Vagina (tissue), 2 donors: ENCODE data around the gene MBOAT7. TPM values are rescaled to one million over a fixed set of nuclear protein-coding genes. Genes with fewer than 3 reads are reported as not detected.
"Not testable (repeated sequence)": the region's sequence is repeated elsewhere in the genome, so short reads cannot be mapped to it uniquely, and the experiment has no call there.

Source experiments
- DNase-seq, 2 donors: peaks; one replicate each; pipeline ENCODE4 v3.0.0-alpha.2; 2017; ENCODE audit errors: extremely low spot score in 2 of 2
- H3K27ac ChIP-seq: fragments of 200-600 bp; sonication (generic); one replicate; pipeline ENCODE4 v1.5.1; 2019
- H3K27me3 ChIP-seq: fragments of 200-600 bp; sonication (generic); one replicate; pipeline ENCODE4 v1.5.1; 2019
- H3K36me3 ChIP-seq, 2 donors: fragments of 200-600 bp; sonication (generic); one replicate each; pipeline ENCODE4 v1.5.1; 2017 to 2019
- H3K4me1 ChIP-seq: fragments of 200-600 bp; sonication (generic); one replicate; pipeline ENCODE4 v1.5.1; 2019
- H3K4me3 ChIP-seq, 2 donors: fragments of 200-600 bp; sonication (generic); 1 replicate in 1 of 2; 2 replicates in 1 of 2; pipeline ENCODE4 v1.5.1; 2016 to 2019
- H3K9me3 ChIP-seq: fragments of 200-600 bp; sonication (generic); one replicate; pipeline ENCODE4 v1.5.1; 2019
- CTCF ChIP-seq, 3 experiments: fragments of 450-650 bp in 2 of 3; fragments of 200-600 bp in 1 of 3; sonication (generic) in 1 of 3; IDR thresholded peaks; one replicate each; pipeline ENCODE4 v1.5.1; 2017 to 2019; ENCODE audit warnings: antibody characterized with exemption in 3 of 3, mild to moderate bottlenecking in 2 of 3, moderate library complexity in 2 of 3
- POLR2A ChIP-seq, 2 donors: fragments of 450-650 bp; IDR thresholded peaks; one replicate each; pipeline ENCODE4 v1.6.1; 2017; ENCODE audit warnings: antibody characterized with exemption in 2 of 2, mild to moderate bottlenecking in 2 of 2, moderate library complexity in 2 of 2
- POLR2AphosphoS5 ChIP-seq, 2 donors: sonication (generic); formaldehyde crosslinking; IDR thresholded peaks; one replicate each; pipeline ENCODE4 v1.9.0; 2017; ENCODE audit warnings: antibody characterized with exemption in 2 of 2, mild to moderate bottlenecking in 2 of 2, low read depth in 1 of 2; ENCODE audit not compliant: insufficient read depth in 1 of 2
- intact Hi-C: fragments of 100-400 bp; cut with DNase I; formaldehyde crosslinking; loops from one replicate; pipeline ENCODE4 v1.15.1; 2023
- total RNA-seq: library from RNA; depleted of rRNA; stranded (reverse); fragments of >200 nt; gene quantifications from one replicate; pipeline ENCODE4 v1.2.3, GENCODE V29; 2016

The MBOAT7 gene
- total RNA-seq, 1 donor from 2014 or later = 76.6 TPM

- H3K4me1 ChIP-seq = peaks cover 8% of the 10 kb centered on the region
- no peaks in the 10 kb centered on the region for H3K27me3 ChIP-seq
- H3K4me3 ChIP-seq = no peak overlapping the region
- DNase-seq = no peak
- no peak overlapping the region for H3K27ac ChIP-seq
- no peak for TF ChIP-seq CTCF (IDR thresholded peaks at IDR 0.05)
- no peak for TF ChIP-seq POLR2A (IDR thresholded peaks at IDR 0.05)
- no peak for TF ChIP-seq POLR2AphosphoS5 (IDR thresholded peaks at IDR 0.05; ENCODE audit: insufficient read depth in 1 of 2, low read depth in 1 of 2)
- H3K9me3 ChIP-seq = no peaks in the 10 kb centered on the region
- intact Hi-C loops = no loop called here
- no peaks in the 10 kb centered on the region for H3K36me3 ChIP-seq
These were observed 15.2 kb downstream of the MBOAT7 start for GRCh38 chr19:54173951-54174834.

GRCh38 chr19:54173359-54173699 lies 16.1 kb downstream of the MBOAT7 start:
- intact Hi-C loops = no loop called here
- Histone ChIP-seq H3K36me3 (no peaks in the 10 kb centered on the region), H3K27me3 (no peaks in the 10 kb centered on the region), H3K27ac (peak overlapping the region; percentile 40), H3K9me3 (no peaks in the 10 kb centered on the region), H3K4me1 (peaks cover 8% of the 10 kb centered on the region), H3K4me3 (peak overlapping the region in 1 of 2 donors; percentile 27)
- no peak for DNase-seq
- TF ChIP-seq CTCF (IDR thresholded peaks at IDR 0.05) (no peak), POLR2A (IDR thresholded peaks at IDR 0.05) (no peak), POLR2AphosphoS5 (IDR thresholded peaks at IDR 0.05; ENCODE audit: insufficient read depth in 1 of 2, low read depth in 1 of 2) (no peak)

DNA sequence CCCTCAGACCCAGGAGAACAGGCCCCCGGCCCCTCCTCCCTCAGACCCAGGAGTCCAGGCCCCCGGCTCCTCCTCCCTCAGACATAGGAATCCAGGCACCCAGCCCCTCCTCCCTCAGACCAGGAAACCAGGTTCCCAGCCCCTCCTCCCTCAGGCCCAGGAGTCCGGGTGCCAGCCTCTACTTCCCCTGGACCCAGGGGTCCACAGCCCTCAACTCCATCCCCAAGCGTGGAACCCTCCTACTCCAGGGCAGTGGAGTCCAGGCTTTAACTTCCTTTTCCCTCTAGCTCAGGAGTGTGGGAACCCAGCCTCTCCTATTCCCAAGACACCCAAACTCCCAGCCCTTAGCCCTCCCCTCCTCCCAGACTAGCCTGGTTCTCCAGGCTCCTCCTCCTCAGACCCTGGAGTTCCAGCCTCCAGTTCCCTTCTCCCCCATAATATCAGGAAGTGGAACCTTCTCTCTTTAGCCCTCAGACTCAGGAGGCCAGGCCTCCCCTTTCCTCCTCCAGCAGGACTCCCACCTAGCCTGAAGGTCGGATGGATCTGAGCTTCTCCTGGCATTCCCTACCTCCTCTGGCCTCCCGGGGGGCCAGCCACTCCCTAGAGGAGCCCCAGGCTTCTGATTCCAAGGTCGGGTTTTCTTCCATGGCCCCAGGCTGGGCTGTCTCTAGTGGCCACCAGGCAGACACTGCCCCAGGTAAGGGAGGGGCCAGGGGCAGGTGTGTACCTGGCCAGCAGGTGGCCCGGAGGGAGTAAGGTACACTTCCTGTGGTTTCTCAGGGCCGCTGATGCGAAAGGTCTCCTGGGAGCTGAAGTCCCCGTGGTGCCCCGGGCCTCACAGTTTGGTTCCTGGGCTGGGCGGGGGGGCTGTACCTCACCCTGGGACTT lies 16.7 kb downstream of the MBOAT7 start, which contains the start of gene TMC4:
TMC4 (minus strand) TSS at position 690 of the 888 bp plus-strand sequence; CDS start at position 647, 43 bp downstream.
- no peaks in the 10 kb centered on the region for H3K27me3 ChIP-seq
- TF ChIP-seq CTCF (IDR thresholded peaks at IDR 0.05) (no peak), POLR2A (IDR thresholded peaks at IDR 0.05) (no peak), POLR2AphosphoS5 (IDR thresholded peaks at IDR 0.05; ENCODE audit: insufficient read depth in 1 of 2, low read depth in 1 of 2) (no peak)
- intact Hi-C loops = no loop called here
- H3K27ac ChIP-seq = peak within 1 kb of the TSS; percentile 40
- H3K4me1 ChIP-seq = peaks cover 12% of the 10 kb centered on the region
- no peak for DNase-seq
- H3K36me3 ChIP-seq = no peaks in the 10 kb centered on the region
- H3K4me3 ChIP-seq = peak within 1 kb of the TSS in 1 of 2 donors; percentile 27
- no peaks in the 10 kb centered on the region for H3K9me3 ChIP-seq

DNA sequence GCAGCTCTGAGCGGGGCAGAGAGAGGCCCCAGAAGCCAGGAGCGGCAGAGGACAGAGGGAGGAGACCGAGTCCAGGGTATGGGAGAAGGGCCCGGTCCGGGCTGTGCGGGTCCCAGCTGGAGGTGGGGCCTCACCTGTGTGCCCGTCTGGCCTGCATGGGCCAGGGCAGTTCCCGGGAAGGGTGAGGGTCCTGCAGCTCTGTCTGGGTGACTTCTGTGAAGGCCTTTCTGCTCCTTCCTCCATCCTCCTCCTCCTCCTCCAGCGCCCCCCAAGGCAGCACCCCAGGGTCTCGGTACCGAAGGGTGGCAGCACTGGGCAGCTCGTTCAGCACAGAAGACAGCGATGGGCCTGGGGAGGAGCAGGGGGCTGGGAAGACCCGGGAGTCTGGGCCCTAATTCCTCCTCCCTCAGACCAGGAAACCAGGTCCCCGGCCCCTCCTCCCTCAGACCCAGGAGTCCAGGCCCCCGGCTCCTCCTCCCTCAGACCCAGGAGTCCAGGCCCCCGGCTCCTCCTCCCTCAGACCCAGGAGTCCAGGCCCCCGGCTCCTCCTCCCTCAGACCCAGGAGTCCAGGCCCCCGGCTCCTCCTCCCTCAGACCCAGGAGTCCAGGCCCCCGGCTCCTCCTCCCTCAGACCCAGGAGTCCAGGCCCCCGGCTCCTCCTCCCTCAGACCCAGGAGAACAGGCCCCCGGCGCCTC lies 17.5 kb downstream of the MBOAT7 start:
- H3K27ac ChIP-seq, DNase-seq, H3K36me3 ChIP-seq, intact Hi-C loops, H3K9me3 ChIP-seq, H3K27me3 ChIP-seq, H3K4me3 ChIP-seq: not testable (repeated sequence)
- peaks cover 12% of the 10 kb centered on the region for H3K4me1 ChIP-seq

- H3K27me3 ChIP-seq = no peaks in the 10 kb centered on the region
- no peak for TF ChIP-seq POLR2AphosphoS5 (IDR thresholded peaks at IDR 0.05; ENCODE audit: insufficient read depth in 1 of 2, low read depth in 1 of 2)
- no peaks in the 10 kb centered on the region for H3K36me3 ChIP-seq
- intact Hi-C loops = loop anchor here (2.0 kb wide), 1 partner anchor 62 kb away; no protein-coding TSS in a partner anchor
- H3K9me3 ChIP-seq = no peaks in the 10 kb centered on the region
- no peak overlapping the region for H3K4me3 ChIP-seq
- no peak for DNase-seq
- H3K4me1 ChIP-seq = peaks cover 19% of the 10 kb centered on the region
- H3K27ac ChIP-seq = no peak overlapping the region
These were observed 20.1 kb downstream of the MBOAT7 start for GRCh38 chr19:54169149-54169740.
